KOPT-K1 (cell line): ENCODE measurements around the gene CASP3.

ENCODE experiments used
- H3K27ac ChIP-seq: fragments of 200-600 bp; sonication (generic); 2 replicates; pipeline ENCODE4 v1.5.1; 2016; ENCODE audit warnings: antibody characterized with exemption, mild to moderate bottlenecking, low read depth, low read length; ENCODE audit not compliant: poor library complexity, severe bottlenecking
- H3K36me3 ChIP-seq: fragments of 200-600 bp; sonication (generic); 2 replicates; pipeline ENCODE4 v1.5.1; 2017; ENCODE audit warnings: antibody characterized with exemption, mild to moderate bottlenecking, low read length, moderate library complexity; ENCODE audit not compliant: insufficient read depth
- H3K9me3 ChIP-seq: fragments of 200-600 bp; sonication (generic); 2 replicates; pipeline ENCODE4 v1.5.1; 2017; ENCODE audit warnings: antibody characterized with exemption, low read length, mild to moderate bottlenecking; ENCODE audit not compliant: insufficient read depth, poor library complexity, severe bottlenecking

CASP3 gene

DNA sequence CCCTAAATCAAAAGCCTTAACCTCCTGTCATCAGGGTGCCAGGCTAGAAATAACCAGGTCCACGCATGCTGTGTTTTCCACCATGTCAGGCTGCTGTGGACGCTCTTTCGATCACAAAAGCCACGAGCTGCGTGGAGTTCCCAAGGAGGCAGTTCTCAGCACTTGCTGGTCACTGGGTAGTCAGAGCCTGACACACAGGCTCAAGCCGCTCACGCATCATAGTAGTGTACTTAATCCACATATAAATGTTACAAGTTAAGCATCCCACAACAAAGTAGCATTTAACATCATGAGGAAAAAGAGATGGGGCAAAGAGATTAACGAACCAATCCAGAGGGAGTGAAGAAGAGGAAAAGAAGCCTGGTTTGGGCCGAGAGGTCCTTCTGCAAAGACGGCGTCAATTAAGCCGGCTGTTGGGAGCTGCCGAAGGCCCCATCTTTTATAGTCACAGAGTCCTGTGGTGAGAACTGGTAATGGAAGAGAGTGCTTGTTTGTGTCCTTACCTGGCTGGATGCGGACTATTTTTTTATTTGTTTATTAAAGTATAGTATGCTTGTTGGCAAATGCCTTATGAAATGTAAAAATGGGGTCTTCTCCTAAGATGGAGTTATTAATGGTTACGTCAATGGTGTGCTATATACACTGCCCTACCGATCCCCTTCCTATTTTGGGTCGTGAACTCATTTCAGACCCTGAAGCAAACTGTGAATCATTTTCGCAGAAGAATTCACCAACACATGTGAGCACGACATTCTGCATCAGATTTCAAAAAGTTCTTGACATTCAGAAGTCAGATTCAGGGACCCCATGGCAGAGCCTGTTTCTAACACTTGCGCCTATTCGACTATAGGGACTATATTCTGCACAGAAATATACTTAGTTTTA lies 966 bp upstream of the CASP3 start:
- H3K36me3 ChIP-seq = peaks cover 32% of the 10 kb centered on the region
- H3K9me3 ChIP-seq = no peaks in the 10 kb centered on the region
- H3K27ac ChIP-seq = peak overlapping the region; percentile 91

DNA sequence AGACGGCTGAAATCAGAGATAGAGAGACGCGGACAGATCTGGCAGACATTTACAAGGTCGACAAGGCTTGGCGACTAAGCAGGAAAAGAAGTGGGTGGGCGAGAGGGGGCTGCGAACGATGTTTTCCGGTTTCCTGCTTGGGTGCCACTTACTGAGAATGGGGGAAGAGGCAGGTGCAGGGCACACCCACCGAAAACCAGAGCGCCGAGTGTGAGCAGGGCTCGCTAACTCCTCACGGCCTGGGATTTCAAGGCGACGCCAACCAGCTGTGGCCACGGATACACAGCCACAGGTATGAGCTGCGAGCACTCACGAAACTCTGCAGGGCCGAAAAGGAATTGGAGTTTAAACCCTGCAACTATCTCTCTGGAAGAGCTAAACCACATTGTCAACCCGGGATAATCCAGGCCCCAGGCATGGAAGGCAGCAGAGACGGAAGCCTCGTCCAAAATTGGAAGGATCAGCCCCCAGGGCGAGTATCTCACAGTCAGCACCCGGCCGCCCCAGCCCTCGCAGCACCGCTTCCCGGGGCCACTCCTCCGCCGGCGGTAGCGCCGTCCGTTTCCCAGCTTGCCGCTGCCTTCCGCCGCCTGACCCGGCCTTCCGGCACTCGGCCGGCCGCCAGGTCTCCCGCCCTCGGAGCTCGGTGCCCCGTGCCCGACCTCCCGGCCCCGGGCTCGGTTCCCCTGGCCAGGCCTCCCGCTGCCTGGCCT lies 778 bp downstream of the CASP3 start:
- H3K36me3 ChIP-seq = peaks cover 46% of the 10 kb centered on the region
- no peaks in the 10 kb centered on the region for H3K9me3 ChIP-seq
- peak overlapping the region; percentile 86 for H3K27ac ChIP-seq

DNA sequence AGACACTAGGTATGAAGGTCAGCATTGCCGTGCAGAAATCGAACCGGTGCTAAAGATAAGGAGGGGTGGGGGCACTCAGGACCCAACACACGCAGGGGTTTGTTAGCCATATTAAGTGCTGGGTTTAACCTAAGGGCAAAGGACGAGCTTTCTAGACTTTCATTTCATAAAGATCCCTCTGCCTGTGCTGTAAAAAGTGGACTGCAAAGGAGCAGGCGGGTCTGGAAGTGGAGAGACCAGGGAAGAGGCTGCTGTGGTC lies 1.3 kb downstream of the CASP3 start:
- no peaks in the 10 kb centered on the region for H3K9me3 ChIP-seq
- peak overlapping the region; percentile 86 for H3K27ac ChIP-seq

DNA sequence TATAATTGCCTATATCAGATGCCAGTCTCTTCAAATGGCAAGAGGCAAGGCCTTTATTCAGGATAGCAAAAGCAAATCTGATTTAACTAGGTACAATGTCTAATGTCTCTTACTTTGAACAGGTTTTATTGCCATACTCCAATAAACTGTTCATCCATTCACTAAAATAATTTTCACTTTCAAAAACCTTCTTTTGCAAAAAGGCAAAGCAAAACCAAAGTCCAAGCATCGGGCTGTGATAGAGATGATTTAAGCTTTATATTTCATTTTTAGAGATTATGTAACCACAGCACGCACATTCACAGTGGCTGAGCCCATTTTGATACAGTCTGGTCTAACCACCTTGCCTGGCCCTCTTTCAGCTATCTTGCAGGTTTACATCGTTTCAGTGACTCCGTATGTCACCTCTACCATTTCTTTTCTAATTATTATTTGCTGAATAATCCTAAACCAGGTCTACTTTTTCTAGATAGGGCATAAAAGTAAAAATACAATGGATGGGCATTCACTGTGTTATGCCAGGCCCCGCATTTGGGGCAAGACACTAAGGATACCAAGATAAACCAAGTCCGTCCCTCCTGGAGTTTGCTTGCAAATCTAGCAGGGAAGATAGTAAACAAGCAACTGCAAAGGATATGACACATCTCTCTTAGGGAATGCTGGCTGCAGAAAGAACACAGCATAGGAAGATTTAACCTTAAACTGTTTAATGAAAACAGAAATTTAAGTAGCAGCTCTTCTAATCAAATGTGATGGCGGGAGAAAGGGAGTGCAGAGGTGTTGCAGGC lies 1.8 kb downstream of the CASP3 start:
- peaks cover 56% of the 10 kb centered on the region for H3K36me3 ChIP-seq
- peak overlapping the region; percentile 86 for H3K27ac ChIP-seq
- H3K9me3 ChIP-seq = no peaks in the 10 kb centered on the region

More for the DNA sequence above, 1.3 kb downstream of the CASP3 start:
- H3K36me3 ChIP-seq = peaks cover 50% of the 10 kb centered on the region

DNA sequence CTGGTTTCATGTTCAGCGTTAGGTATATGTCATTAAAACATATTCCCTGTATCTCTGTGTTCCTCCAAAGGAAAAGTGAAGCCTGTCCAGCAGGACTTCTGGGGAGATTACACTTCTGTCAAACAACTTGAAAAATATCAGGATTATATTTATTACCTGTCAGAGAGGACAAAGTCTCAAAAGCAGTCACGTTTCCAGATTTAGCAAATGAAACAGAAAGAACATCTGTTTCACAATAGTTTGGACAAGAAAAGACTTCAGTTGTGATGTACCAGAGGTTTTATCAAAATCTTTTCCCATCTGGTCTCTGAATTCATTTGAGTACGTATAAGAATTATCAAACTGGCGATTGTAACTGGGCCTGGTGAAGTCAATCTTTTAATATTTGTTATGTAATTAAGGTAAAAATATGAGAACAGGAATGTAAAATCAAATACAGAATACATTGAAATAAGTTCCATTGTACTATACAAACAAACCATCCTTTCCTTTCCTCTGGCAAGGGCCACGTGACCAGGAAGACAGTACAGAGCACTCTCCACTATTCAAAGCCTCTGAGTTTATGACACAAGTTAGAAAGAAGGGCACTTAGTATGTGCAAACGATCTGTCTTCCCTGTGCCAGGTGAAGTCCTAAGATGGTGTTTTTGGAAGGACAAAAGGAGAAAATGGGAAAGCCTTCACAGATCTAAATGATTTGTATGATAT lies 3.2 kb downstream of the CASP3 start:
- Histone ChIP-seq H3K36me3 (peaks cover 68% of the 10 kb centered on the region), H3K27ac (no peak overlapping the region), H3K9me3 (no peaks in the 10 kb centered on the region)

DNA sequence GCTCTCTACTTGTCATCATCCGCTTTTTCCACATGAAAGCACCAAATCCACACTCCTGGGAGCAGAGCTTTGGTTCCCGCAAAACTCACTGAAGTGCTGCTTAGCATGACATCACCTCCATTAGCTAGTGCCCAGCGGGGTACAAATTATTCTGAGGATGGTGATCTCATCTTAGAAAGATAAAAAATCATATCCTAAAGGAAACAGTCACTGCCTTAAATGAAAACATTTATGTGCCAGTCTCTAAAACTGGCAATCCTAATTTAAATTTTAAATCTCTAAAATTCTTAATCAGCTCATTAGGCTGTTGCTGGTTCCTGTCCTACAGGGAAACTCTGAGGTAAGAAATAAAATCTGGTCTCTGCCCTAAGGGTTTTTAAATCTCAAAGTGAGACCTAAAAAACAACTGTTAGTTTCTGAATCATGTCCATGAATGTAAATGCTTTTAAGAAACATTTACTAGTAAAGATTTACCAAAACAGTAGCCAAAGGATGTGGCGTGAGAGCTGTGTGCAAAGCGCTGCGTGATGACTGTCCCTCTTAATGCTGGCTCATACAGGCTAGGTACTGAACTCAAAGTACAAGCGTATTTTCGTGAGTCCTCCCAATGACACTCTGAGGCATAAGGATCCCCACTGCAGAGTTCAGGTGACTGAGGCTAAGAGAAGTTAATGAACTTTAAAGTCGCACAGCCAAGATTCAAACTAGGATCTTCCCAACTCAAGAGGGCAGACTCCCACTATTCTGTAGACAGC lies 4.5 kb downstream of the CASP3 start:
- Histone ChIP-seq H3K36me3 (peaks cover 82% of the 10 kb centered on the region), H3K9me3 (no peaks in the 10 kb centered on the region), H3K27ac (no peak overlapping the region)

DNA sequence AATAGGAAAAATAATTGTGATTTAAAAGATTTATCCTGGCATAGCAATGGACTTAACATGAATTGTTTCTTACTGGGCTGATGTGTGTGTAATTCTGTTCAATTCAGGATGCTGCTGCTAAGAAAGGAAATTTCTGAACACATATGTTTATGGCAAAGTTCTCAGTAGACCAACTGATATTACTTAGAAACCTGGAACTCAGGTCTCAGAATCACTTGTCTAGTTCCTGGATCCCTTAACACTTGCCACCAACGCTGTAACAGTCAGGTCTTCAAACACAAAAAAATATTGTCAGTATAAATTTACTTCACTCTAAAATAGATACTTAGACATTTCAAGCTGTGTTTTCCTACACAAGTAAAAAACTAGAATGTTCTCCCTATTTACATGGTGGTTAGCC lies 5.5 kb downstream of the CASP3 start:
- Histone ChIP-seq H3K36me3 (peaks cover 92% of the 10 kb centered on the region), H3K27ac (no peak overlapping the region), H3K9me3 (no peaks in the 10 kb centered on the region)

DNA sequence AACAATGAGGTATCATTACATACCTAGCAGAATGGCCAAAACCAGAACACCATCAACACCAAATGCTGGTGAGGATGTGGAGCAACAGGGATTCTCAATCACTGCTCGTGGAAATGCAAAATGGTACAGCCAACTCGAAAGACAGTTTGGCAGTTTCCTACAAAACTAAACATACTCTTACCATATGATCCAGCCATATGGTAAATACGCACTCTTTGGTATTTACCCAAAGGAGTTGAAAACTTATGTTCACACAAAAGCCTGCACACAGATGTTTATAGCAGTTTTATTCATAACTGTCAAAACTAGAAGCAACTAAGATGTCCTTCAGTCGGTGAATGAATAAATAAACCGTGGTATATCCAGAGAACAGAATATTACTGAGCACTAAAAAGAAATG lies 7.8 kb downstream of the CASP3 start:
- Histone ChIP-seq H3K9me3 (no peaks in the 10 kb centered on the region), H3K36me3 (peaks cover 99% of the 10 kb centered on the region), H3K27ac (no peak overlapping the region)

DNA sequence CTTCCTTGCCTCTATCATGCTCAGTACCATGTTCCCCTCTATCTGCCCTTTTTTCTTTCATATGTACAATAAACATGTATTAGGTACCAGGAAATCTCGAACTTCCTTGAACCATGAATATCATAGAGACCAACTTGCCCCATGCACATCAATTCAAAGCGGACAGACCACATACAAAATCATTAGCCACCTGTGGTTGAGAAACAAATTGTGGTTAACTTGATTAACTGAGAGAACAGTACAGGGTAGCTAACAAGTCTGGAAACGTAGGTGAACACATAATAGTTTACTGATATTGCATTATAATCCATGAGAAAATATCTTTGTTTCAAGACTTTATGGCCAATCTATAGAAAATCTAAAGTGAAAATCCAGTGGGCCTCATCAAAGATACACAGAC lies 8.2 kb downstream of the CASP3 start:
- Histone ChIP-seq H3K27ac (no peak overlapping the region), H3K36me3 (peaks cover 99% of the 10 kb centered on the region), H3K9me3 (no peaks in the 10 kb centered on the region)

DNA sequence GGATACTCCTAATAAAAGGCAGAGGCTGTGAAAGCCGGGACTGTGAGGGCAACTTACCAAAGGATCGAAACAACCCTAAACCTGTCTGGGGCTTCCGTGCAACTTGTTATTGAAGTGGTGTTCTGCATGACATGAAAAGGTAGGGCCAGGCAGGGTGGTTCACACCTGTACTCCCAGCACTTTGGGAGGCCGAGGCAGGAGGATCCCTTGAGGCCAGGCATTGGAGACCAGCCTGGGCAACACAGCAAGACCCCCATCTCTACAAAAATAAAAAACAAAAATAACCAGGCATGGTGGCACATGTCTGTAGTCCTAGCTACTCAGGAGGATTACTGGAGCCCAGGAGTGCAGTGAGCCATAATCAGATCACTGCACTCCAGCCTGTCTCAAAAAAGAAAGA lies 12.3 kb downstream of the CASP3 start:
- Histone ChIP-seq H3K36me3 (peaks cover 100% of the 10 kb centered on the region), H3K27ac (no peak overlapping the region), H3K9me3 (no peaks in the 10 kb centered on the region)

DNA sequence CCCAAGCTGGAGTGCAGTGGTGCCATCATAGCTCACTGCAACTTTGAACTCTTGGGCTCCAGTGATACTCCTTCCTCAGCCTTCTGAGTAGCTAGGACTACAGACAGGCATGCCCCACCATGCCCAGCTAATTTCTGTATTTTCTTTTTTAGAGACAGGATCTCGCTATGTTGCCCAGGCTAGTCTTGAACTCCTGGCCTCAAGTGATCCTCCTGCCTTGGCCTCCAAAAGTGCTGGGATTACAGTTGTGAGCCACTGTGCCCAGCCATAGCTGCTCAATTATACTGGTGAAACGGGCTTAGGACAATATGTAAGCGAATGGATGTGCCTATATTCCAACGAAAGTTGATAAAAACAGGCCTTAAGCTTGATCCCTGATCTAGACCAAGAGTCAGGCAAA lies 13.1 kb downstream of the CASP3 start:
- Histone ChIP-seq H3K9me3 (no peaks in the 10 kb centered on the region), H3K36me3 (peaks cover 100% of the 10 kb centered on the region), H3K27ac (no peak overlapping the region)

DNA sequence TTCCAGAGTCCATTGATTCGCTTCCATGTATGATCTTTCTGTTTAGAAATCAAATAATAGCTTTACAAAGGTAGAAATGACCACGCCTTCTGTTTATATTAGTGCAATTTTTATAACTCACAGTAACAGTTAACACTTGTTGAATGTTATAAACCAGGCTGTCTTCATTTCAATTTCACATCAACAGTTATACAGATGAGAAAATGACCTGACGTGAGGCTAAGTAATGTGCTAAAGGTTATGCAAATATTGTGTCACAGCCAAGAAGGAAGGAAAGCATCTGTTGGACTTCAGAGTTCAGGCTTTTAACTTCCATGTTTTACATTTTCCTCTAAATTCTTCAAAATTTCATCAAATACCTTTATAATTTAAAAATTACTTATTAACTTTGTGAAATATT lies 13.9 kb downstream of the CASP3 start:
- Histone ChIP-seq H3K36me3 (peaks cover 100% of the 10 kb centered on the region), H3K27ac (no peak overlapping the region), H3K9me3 (no peaks in the 10 kb centered on the region)

DNA sequence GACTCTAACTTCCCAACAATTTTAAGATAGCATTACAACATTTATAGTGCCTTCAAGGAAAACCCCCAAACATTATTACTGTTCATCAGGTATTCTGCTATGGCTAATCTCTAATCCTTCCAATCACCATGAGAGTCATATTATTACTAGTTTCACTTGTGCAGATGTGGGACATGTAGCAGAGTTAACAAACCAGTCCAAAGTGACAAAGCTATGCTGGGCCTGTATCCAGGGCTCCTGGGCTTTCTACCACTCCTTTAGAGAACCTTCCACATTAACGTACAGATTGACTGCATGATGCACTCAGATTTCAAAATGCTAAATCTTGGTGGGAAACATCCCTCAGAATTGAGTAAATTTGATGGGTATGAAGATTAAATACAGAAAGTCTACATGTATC lies 16.4 kb downstream of the CASP3 start:
- Histone ChIP-seq H3K27ac (no peak overlapping the region), H3K36me3 (peaks cover 100% of the 10 kb centered on the region), H3K9me3 (no peaks in the 10 kb centered on the region)

DNA sequence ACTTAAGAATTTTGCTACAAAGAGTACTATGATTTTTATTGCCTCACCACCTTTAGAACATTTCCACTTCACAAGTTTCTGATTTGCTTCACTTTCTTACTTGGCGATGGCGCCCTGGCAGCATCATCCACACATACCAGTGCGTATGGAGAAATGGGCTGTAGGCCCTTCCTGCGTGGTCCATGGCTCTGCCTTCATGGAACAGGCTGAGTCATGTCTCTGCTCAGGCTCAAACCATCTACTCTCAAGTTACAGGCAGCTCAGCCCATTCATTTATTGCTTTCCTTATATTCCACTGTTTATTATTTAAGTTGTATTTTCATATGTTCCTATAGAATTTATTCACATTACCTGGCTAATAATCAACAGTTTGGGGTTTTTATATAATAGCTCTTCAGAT lies 21.1 kb downstream of the CASP3 start:
- Histone ChIP-seq H3K27ac (no peak overlapping the region), H3K36me3 (peaks cover 96% of the 10 kb centered on the region), H3K9me3 (no peaks in the 10 kb centered on the region)
